KG1 (cell line): ENCODE results near the gene AMPD1.

Source experiments
- DNase-seq: peaks from one replicate; lab custom pipeline; 2025; lab: John Stamatoyannopoulos, UW

AMPD1 gene

GRCh38 chr1:114700036-114700600 lies 4.8 kb upstream of the AMPD1 start:
- DNase-seq: no peak

GRCh38 chr1:114696810-114697209 lies 1.5 kb upstream of the AMPD1 start:
- DNase-seq: no peak

GRCh38 chr1:114694540-114695310 lies 621 bp downstream of the AMPD1 start:
- no peak for DNase-seq

GRCh38 chr1:114692947-114693346 lies 2.4 kb downstream of the AMPD1 start:
- no peak for DNase-seq

GRCh38 chr1:114691061-114691460 lies 4.3 kb downstream of the AMPD1 start:
- DNase-seq: no peak

- DNase-seq: no peak
These were observed 5.2 kb downstream of the AMPD1 start for GRCh38 chr1:114690148-114690547.

GRCh38 chr1:114688526-114688925 lies 6.8 kb downstream of the AMPD1 start:
- DNase-seq: no peak

- no peak for DNase-seq
These were observed 9.5 kb downstream of the AMPD1 start for GRCh38 chr1:114685851-114686250.

GRCh38 chr1:114677691-114678090 lies 17.7 kb downstream of the AMPD1 start:
- no peak for DNase-seq

GRCh38 chr1:114676115-114676514 lies 19.2 kb downstream of the AMPD1 start:
- DNase-seq: no peak

- no peak for DNase-seq
These were observed 23.4 kb downstream of the AMPD1 start for GRCh38 chr1:114671939-114672275.

GRCh38 chr1:114671011-114671938 lies 24.1 kb downstream of the AMPD1 start:
- DNase-seq: no peak

- no peak for DNase-seq
These were observed 25.0 kb downstream of the AMPD1 start for GRCh38 chr1:114670083-114671010.

- DNase-seq: no peak
These were observed 25.7 kb downstream of the AMPD1 start, which contains the start of gene DENND2C for GRCh38 chr1:114669562-114670082. Gene DENND2C (minus strand): TSS chr1:114670049. CDS start chr1:114625984, 44,065 bp downstream.

GRCh38 chr1:114668784-114669561 lies 26.4 kb downstream of the AMPD1 start:
- DNase-seq: no peak

GRCh38 chr1:114668373-114668772 lies 27.0 kb downstream of the AMPD1 start:
- no peak for DNase-seq

- no peak for DNase-seq
These were observed 28.4 kb downstream of the AMPD1 start for GRCh38 chr1:114666954-114667353.

- no peak for DNase-seq
These were observed 35.1 kb downstream of the AMPD1 start for GRCh38 chr1:114660238-114660637.

GRCh38 chr1:114651893-114652292 lies 43.5 kb downstream of the AMPD1 start:
- DNase-seq: no peak

- no peak for DNase-seq
These were observed 46.8 kb downstream of the AMPD1 start for GRCh38 chr1:114648503-114648902.

- no peak for DNase-seq
These were observed 54.0 kb downstream of the AMPD1 start for GRCh38 chr1:114641377-114641776.
